ENCODE data around the gene ZKSCAN3. TPM values are rescaled to one million over a fixed set of nuclear protein-coding genes. Genes with fewer than 3 reads are reported as not detected.

The ZKSCAN3 gene
- total RNA-seq, 2 donors from 2014 or later: 1.3 to 1.6 TPM

DNA sequence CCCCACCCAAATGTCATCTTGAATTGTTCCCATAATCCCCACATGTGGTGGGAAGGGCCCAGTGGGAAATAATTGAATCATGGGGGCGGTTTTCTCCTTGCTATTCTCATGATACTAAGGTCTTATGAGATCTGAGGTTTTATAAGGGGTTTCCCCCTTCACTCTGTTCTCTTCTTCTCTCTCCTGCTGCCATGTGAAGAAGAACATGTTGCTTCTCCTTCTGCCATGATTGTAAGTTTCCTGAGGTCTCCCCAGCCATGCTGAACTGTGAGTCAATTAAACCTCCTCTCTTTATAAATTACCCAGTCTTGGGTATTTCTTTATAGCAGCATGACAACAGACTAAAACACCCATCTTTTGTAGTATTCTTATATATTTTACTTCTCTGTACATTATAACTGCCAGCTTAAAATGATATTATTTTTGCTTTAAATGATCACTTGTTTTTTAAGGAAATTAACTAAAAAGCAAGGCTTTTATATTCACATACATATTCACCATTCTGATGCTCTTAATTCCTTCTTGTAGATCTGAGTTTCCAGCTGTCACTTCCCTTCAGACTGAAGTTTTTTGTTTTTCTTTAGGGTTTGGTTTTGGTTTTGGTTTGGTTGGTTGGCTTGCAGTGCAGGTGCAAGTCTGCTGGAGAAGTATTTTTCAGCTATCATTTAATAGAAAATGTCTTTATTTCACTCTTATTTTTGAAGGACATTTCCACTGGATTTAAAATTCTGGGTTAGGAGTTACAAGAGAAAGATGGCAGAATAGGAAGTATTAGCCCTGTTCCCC, 9.2 kb upstream of the ZKSCAN3 start:
- intact Hi-C loops (cut with DNase I): no loop called here
- no peak overlapping the region for H3K4me3 ChIP-seq
- H3K9me3 ChIP-seq: no peaks in the 10 kb centered on the region
- 64 to 68% methylated on average over 1 of the region's 1 CpG for WGBS, 2 donors
- no peaks in the 10 kb centered on the region for H3K36me3 ChIP-seq (replicated peaks in 1 of 2; ENCODE audit: insufficient read depth in 1 of 2, low read depth in 2 of 2)
- ATAC-seq (no peak), DNase-seq (no peak)
- no peak for TF ChIP-seq POLR2A (IDR thresholded peaks at IDR 0.05)
- TF ChIP-seq, protein P1, sequence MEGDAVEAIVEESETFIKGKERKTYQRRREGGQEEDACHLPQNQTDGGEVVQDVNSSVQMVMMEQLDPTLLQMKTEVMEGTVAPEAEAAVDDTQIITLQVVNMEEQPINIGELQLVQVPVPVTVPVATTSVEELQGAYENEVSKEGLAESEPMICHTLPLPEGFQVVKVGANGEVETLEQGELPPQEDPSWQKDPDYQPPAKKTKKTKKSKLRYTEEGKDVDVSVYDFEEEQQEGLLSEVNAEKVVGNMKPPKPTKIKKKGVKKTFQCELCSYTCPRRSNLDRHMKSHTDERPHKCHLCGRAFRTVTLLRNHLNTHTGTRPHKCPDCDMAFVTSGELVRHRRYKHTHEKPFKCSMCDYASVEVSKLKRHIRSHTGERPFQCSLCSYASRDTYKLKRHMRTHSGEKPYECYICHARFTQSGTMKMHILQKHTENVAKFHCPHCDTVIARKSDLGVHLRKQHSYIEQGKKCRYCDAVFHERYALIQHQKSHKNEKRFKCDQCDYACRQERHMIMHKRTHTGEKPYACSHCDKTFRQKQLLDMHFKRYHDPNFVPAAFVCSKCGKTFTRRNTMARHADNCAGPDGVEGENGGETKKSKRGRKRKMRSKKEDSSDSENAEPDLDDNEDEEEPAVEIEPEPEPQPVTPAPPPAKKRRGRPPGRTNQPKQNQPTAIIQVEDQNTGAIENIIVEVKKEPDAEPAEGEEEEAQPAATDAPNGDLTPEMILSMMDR (IDR thresholded peaks at IDR 0.05): no peak
- H3K27me3 ChIP-seq: no peaks in the 10 kb centered on the region
- peaks cover 10% of the 10 kb centered on the region for H3K4me1 ChIP-seq
- H3K27ac ChIP-seq: no peak overlapping the region

DNA sequence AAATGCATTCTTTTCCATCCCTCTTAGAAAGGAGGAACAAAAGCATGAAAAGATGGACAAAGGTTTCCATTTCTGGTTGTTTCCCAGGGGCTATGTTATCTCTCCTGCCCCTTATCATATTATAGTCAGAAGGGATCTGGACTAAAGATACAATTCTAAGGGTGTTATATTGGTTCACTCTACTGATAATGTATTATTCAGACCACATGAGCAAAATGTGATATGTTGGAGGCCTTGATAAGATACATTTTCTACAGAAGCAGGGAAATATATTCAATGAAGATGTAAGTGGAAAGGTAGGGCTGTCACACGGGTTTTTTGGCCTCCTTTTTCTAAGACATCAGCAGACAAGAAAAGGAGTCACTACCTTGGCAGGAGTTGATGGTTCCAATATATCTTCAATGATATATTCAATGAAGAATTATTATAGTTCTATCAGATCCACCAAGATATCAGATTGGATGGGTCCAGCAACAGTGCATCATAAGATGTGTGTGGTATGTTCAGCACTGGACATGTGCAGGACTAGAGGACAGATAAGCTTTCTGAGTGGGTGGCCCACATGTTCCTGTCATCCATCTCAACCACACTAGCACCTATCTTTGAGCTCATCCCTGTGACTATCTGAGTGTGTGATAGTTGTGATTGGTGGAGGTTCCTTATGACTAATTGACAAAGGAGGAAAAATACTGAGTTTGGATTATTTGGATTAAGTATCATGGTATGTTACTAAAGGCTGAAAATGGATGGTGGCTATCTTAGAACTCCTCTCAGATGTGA, 5.7 kb upstream of the ZKSCAN3 start:
- H3K27ac ChIP-seq: no peak overlapping the region
- intact Hi-C loops (cut with DNase I): no loop called here
- DNase-seq: no peak
- TF ChIP-seq POLR2A (IDR thresholded peaks at IDR 0.05): no peak
- TF ChIP-seq, protein P1 (IDR thresholded peaks at IDR 0.05): no peak
- H3K4me1 ChIP-seq: no peaks in the 10 kb centered on the region
- 27 to 43% methylated on average over 1 of the region's 1 CpG for WGBS, 2 donors
- H3K4me3 ChIP-seq: no peak overlapping the region
- H3K27me3 ChIP-seq: no peaks in the 10 kb centered on the region
- no peak for ATAC-seq
- no peaks in the 10 kb centered on the region for H3K36me3 ChIP-seq (replicated peaks in 1 of 2; ENCODE audit: insufficient read depth in 1 of 2, low read depth in 2 of 2)
- H3K9me3 ChIP-seq: no peaks in the 10 kb centered on the region

DNA sequence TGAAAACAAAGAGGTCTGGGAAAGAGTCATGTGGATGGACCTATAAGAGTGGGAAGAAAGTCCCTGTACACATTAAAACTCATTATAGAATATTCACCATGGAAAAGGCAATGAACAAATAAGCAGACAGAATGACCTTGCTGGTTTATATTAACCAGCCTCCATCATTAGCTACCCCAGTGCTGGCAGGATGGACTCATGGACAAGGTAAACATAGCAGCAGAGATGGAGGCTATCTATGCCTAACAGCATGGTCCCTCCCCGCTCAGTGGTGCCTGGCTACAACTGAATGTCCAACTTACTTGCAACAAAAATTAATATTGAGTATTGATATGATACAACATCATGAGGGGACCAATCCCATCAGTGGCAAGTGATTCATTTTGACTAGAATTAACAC, 4.5 kb upstream of the ZKSCAN3 start:
- ATAC-seq (no peak), DNase-seq (no peak)
- Histone ChIP-seq H3K4me3 (no peak overlapping the region), H3K27ac (no peak overlapping the region), H3K27me3 (no peaks in the 10 kb centered on the region), H3K9me3 (no peaks in the 10 kb centered on the region), H3K4me1 (peaks cover under 1% of the 10 kb centered on the region), H3K36me3 (replicated peaks in 1 of 2; ENCODE audit: insufficient read depth in 1 of 2, low read depth in 2 of 2) (no peaks in the 10 kb centered on the region)
- intact Hi-C loops (cut with DNase I): no loop called here
- 59 to 73% methylated on average over 1 of the region's 1 CpG for WGBS, 2 donors
- TF ChIP-seq, protein P1 (IDR thresholded peaks at IDR 0.05): no peak

DNA sequence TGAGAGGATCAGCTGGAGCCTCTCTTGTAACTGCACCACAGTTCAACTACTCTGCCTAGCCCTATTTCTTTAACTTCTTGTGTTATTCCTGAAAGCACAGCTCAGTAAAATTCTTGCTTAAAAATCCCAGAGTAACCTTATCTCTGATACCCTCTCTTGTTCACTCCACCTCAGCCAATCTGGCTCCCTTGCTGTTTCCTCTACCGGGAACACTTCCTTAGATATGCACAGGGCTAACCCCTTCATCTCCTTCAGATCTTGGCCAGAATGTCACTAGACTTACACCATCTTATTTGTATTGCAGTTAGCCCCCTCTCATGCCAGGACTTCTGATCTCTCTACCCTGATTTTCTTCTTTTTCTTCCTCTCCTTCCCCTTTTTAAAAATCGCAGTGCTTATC, 2.6 kb upstream of the ZKSCAN3 start:
- DNase-seq (no peak), ATAC-seq (no peak)

More for the DNA sequence above, 2.6 kb upstream of the ZKSCAN3 start:
- WGBS, 2 donors: 5 to 8% methylated on average over 2 of the region's 2 CpGs
- Histone ChIP-seq H3K27me3 (no peaks in the 10 kb centered on the region), H3K4me3 (no peak overlapping the region), H3K36me3 (replicated peaks in 1 of 2; ENCODE audit: insufficient read depth in 1 of 2, low read depth in 2 of 2) (no peaks in the 10 kb centered on the region), H3K27ac (no peak overlapping the region), H3K4me1 (peaks cover 15% of the 10 kb centered on the region), H3K9me3 (no peaks in the 10 kb centered on the region)
- TF ChIP-seq, protein P1 (IDR thresholded peaks at IDR 0.05): no peak
- TF ChIP-seq POLR2A (IDR thresholded peaks at IDR 0.05): no peak
- intact Hi-C loops (cut with DNase I): no loop called here

Data from body of pancreas (tissue), 4 donors.